HG03342 (cell line): ENCODE results near the gene ZNF746.

ENCODE experiments used
- ATAC-seq: cut with Tn5 transposase; IDR thresholded peaks from one replicate; pipeline ENCODE4 v1.9.1; 2021; ENCODE audit warnings: mild to moderate bottlenecking, moderate library complexity; ENCODE audit not compliant: unreplicated experiment

Gene ZNF746

GRCh38 chr7:149427893-149428292, 69.7 kb downstream of the ZNF746 start:
- ATAC-seq: no peak

GRCh38 chr7:149427096-149427680, 70.4 kb downstream of the ZNF746 start:
- no peak for ATAC-seq

GRCh38 chr7:149423449-149424110, 74.0 kb downstream of the ZNF746 start:
- no peak for ATAC-seq

GRCh38 chr7:149422914-149423301, 74.7 kb downstream of the ZNF746 start:
- no peak for ATAC-seq
